Gastroesophageal sphincter (tissue), 3 donors: ENCODE measurements around the gene CXCL5.

Source experiments
- EP300 ChIP-seq: sonication (generic); formaldehyde crosslinking; IDR thresholded peaks from one replicate; pipeline ENCODE4 v1.6.1; 2017; ENCODE audit warnings: antibody characterized with exemption, mild to moderate bottlenecking
- POLR2A ChIP-seq, 2 donors: fragments of 450-650 bp; IDR thresholded peaks; one replicate each; pipeline ENCODE4 v1.6.1; 2017; ENCODE audit warnings: antibody characterized with exemption in 2 of 2, mild to moderate bottlenecking in 2 of 2, moderate library complexity in 1 of 2
- POLR2AphosphoS5 ChIP-seq: sonication (generic); formaldehyde crosslinking; IDR thresholded peaks from one replicate; pipeline ENCODE4 v1.6.1; 2017; ENCODE audit warnings: antibody characterized with exemption
- TF ChIP-seq, protein P1 (sequence below), 4 experiments: fragments of 200-600 bp in 2 of 4; fragments of 450-650 bp in 2 of 4; sonication (generic) in 1 of 4; IDR thresholded peaks; one replicate each; pipeline ENCODE4 v1.5.1; 2017 to 2019; ENCODE audit warnings: antibody characterized with exemption in 4 of 4, mild to moderate bottlenecking in 2 of 4, moderate library complexity in 2 of 4

DNA sequence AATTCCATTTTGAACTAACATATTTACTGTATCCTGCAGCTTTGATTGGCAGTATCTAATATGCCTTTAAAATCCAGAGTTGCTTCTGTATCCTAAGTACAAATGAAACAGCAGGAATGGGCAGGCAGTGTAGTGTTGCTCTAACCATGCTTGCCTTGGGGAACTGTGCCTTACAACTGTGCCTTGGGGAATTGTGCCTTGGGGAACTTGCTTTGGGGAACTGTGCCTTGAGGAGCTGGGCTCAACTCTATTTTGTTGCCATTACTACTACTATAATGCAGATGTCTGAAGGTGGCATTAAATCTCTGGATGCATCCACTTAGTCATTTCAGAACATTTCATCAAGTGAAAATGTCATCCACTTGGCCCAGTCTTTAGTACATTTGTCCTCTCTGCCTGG lies 33.1 kb upstream of the CXCL5 start:
- TF ChIP-seq, protein P1, sequence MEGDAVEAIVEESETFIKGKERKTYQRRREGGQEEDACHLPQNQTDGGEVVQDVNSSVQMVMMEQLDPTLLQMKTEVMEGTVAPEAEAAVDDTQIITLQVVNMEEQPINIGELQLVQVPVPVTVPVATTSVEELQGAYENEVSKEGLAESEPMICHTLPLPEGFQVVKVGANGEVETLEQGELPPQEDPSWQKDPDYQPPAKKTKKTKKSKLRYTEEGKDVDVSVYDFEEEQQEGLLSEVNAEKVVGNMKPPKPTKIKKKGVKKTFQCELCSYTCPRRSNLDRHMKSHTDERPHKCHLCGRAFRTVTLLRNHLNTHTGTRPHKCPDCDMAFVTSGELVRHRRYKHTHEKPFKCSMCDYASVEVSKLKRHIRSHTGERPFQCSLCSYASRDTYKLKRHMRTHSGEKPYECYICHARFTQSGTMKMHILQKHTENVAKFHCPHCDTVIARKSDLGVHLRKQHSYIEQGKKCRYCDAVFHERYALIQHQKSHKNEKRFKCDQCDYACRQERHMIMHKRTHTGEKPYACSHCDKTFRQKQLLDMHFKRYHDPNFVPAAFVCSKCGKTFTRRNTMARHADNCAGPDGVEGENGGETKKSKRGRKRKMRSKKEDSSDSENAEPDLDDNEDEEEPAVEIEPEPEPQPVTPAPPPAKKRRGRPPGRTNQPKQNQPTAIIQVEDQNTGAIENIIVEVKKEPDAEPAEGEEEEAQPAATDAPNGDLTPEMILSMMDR (IDR thresholded peaks at IDR 0.05), result no peak
- no peak for TF ChIP-seq POLR2A (IDR thresholded peaks at IDR 0.05)
- TF ChIP-seq POLR2AphosphoS5, result no peak
- no peak for TF ChIP-seq EP300
